HG02798 (cell line): ENCODE results near the gene CRTC1.

ENCODE experiments used
- ATAC-seq: cut with Tn5 transposase; IDR thresholded peaks from one replicate; pipeline ENCODE4 v1.9.1; 2021; ENCODE audit warnings: mild to moderate bottlenecking; ENCODE audit not compliant: unreplicated experiment, poor library complexity

CRTC1 gene

DNA sequence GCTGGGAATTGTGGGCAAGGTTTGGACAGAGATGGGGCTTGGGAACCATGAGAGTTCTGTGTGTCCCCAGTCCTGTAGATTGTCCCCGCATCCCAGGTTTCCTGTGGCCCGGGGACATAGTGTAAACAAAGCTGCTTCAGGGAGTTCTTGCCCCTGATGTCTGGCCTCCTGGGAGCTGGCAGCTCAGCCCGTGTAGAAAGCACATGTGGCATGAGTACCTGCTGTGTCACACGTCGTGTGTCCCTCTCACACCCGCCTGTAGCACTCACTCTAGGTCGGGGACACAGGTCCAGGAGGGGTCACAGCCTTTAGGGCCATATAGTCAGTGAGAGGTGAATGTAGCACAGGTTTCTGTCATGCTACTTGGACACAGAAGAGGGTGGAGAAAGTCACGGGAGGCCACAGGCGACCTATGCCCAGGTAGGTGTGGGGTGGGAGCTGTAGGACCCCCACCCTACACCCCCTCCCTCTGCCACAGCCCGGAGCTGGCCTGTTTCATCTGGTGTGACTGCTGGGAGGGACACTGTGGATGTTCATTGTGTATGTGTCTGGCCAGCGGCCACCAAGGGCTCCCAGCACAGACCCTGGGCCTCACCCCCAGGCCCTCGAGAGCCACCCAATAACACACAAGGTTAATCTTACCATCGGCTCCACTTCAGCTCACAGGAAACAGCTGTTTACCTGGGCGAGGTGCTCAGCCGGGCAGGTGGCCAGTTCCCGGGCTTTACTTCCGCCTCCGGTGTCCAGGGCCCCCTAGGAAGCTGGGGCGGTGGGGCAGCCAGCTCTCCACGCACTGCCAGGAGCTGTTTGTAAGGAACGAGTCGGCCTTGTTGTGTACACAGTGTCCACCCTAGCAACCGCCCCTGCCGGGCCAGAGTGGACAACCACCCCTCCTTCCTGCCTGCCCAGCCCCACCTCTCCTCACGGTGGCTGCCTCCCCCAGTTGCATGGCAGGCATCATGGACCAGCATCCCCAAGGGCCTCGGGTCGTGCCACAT, 57.9 kb downstream of the CRTC1 start:
- no peak for ATAC-seq

DNA sequence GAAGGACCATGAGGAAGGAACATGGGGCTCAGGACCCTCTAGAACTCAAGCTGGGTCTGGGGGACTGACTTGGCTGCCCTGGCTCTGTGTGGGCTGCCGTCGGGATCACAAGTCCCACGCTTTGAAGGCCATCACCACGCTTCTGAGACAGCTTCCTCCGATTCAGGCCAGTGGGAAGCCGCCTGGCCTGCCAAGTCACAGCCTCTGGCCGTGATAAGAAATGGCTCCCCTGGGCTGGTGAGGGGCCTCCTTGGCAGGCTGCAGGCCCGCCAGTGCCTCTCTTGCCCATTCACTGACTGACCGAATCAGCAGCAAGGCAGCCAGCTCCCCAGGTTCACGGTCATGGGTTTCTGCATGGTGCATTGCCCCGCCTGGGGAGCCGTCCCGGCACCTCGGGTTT, 58.8 kb downstream of the CRTC1 start:
- no peak for ATAC-seq

DNA sequence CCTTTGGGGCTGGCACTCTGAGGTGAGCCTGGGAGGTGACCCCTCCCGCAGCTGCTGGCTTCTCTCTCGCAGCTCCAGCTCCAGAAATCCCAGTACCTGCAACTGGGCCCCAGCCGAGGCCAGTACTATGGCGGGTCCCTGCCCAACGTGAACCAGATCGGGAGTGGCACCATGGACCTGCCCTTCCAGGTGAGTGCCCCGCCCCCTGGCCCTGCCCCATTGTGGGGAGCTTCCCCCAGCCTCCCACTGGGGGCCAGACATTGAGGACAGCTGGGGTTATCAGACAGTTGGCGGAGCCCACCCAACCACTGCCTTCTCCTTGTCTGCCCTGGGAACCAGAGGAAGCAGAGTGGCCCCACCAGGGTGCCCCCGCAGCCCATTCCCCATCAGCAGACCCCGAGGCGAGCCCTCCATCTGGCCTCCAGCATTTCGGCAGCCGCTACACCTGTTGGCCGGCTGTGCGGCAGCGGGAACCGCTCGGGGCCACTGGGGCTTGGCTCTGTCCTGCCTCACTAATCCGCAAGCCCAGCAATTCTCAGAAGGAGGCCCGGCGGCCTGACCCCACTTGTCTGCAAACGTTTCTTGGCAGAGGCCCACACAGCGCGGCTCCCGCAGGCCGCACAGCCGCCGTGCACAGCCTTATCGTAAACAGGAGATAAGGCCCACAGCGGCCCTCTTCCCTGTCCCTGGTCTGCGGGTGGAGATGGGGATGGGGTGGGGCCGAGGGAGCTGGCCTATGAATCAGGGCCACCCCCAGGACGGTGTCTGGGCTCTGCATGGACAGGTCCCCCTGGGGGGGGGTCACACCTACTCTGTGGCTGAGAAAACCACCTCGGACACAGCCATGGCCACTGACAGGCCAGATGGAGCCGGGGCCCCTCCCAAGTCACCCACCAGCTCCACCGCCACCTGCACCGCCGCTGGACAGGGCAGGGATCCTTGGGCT, 59.6 kb downstream of the CRTC1 start:
- ATAC-seq = no peak

DNA sequence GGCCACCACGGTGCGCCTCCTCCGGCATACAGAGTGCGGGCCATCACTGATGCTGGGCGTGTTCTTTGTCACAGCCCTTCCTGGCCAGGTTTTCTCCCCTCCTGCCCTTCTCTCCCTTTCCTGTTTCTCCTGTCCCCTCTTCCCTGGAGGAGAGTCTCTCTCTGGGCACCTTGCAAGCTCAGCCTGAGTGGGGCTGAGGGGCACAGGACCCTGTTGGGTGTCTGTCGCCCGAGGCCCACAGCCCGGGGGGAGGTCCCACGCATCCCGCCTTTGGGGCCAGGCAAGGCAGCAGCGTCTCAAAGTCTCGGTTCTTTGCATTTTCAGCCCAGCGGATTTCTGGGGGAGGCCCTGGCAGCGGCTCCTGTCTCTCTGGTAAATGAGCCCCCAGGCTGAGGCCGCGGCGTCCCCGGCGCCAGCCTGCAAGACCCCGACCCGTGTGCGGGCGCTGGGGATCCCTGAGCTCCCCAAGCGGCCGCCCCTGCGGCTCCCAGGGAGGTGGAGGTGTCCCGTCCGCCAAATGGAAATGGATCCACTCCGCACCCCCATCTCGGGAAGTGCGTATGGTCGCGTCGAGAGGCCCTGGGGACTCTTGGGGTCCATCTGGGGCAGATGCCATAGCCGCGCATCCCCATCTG, 60.4 kb downstream of the CRTC1 start:
- ATAC-seq = no peak

DNA sequence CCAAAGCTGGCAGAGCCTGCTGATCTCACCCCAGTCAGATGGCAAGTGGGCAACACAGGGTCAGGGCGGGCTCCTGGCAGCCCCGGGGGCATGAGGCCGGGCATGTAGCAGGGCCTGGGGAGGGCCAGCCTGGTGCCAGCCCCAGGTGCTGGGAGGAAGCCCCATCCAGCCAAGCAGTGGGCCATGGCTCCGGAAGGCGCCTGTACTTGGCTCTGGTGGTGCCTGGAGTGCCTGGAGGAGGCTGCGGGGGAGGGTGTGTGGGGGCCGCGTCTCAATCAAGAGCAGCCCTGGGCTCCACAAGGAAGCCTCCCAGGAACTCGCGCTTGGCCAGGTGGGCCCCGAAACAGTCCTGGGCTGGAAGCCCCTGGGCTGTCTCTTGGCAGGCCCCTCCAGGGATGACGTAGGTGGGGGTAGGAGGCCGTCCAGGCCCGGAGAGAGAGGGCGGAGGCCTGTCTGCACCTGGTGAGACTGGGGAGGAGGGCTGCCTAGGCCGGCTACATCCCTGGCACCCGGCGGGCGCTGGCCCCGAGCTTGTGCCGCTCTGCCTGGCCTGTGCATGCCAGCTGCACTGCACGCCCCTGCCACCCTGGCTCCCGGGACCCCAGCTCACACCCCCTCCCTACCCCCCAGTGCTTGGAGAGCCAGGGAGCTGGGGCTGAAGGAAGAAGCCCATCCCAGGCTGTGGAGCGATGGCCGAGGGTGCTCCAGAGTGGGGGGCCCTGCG, 61.7 kb downstream of the CRTC1 start:
- no peak for ATAC-seq

DNA sequence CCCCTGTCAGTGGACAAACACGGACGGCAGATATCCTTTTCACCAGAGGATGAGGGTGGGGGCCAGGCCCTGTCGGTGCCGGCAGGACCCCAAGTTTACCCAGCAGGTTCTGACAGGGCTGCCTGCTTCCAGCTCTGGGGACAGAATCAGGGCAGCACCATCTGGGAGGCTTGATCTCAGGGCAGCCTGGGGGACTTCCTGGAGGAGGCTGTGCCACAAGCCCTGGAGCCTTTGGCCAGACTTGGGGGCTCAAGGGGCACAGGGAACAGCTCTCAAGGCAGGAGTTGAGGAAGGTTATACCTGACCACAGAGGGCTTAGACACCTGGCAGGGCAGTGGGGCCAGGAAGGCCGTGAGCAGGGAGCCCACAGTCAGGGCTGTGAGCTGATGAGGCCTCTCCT, 62.5 kb downstream of the CRTC1 start:
- ATAC-seq = no peak

DNA sequence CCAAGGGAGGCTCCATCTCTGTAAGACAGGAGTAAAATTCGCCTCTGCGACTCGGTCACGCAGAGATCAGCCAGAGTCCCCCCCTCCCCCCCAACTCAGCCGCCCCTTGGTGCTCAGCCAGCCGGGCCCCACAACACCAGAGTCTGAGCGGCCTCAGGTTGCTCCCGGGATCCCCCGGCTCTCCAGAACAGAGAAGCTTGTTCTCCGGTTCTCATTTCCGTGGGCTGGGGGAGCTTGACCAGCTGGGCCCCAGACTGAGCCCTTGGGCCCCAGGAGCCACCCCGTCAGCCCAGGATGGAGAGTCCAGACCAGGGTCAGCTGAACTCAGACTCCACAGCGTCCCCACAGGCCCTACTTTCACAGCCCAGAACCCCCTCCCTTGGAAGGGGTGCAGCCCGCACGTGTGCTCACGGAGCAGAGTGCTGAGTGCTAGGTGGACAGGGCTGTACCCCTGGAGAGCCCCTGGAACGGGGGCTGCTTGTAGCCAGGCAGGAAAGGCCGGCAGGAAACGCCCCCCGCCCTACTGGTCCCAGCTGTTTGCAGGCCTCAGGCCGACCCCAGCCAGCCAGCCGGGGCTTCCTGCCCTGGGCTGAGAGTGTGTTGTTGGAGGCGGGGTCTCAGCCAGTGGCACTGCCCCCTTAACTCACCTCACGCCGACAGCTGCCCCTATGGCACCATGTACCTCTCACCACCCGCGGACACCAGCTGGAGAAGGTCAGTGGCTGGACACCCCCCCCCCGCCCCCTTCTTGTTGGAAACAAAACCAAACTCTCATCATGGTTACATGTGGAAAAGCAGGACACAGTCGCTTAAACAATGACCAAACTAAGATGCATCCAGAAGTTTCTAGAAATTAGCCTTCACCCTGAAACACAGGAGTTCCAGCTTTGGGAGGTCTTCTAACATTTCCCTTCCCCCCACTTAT, 63.2 kb downstream of the CRTC1 start:
- no peak for ATAC-seq

DNA sequence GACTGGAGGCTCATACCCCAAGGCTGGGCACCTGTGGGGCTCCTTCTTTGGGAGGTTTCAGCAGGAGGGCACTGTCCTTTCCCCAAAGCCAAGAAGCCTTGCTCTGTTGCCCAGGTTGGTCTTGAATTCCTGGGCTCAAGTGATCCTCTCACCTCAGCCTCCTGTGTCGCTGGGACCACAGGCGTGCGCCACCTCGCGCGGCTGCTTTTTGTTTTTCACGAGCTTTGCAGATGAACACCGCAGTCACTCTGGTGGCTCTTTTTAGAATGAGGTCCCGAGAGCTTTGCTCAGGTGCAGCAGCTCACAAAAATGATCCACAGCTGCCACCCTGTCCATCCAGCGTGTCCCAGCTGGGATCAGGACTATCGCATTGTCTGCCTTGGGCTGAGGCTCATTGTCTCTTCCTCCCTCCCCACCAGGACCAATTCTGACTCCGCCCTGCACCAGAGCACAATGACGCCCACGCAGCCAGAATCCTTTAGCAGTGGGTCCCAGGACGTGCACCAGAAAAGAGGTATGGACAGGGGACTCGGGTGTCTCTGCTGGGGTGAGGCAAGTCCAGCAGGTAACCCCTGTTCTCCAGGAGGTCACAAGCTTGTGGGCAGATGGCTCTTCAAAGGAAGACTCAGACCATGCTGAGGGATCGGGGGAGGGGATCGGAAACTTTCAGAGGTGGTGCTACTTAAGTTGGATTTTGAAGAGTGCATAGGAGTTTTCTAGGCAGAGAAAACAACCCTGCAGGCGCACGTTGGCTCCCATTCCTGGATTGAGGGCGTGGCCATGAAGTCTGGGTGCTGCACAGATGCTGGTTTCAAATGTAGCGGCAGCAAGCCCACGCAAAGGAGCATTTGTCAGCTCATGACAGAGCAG, 66.1 kb downstream of the CRTC1 start:
- no peak for ATAC-seq

DNA sequence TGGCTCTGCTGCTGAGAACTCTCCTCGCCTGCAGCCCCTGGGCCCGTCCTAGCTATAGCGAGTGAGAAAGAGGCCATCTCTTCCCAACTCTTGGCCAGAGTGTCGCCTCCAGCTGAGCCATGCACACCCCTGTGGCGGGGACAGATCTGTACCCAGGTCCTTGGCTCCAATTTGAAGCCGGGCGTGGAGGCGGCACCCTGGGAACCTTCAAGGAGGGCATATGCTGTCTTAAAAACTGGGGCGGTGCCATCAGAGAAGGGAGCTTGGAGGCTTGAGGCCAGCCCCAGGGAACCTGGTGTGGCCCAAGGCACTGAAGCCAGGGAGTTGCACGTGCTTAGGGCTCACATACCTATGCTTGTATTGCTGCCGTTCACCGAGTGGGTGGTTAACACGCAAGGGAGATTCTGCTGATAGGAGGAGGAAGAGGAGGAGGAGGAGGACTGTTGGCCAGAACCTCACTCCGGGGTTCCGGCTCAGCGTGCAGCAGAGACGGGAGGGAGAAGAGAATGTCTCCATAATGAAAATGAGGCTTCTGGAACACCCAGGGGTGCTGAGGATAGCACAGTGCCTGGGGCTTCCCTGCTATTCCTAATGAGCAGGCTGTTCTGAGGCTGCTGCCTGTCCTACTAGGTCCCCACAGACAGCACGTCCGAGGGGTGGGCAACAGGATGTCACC, 67.0 kb downstream of the CRTC1 start:
- no peak for ATAC-seq

DNA sequence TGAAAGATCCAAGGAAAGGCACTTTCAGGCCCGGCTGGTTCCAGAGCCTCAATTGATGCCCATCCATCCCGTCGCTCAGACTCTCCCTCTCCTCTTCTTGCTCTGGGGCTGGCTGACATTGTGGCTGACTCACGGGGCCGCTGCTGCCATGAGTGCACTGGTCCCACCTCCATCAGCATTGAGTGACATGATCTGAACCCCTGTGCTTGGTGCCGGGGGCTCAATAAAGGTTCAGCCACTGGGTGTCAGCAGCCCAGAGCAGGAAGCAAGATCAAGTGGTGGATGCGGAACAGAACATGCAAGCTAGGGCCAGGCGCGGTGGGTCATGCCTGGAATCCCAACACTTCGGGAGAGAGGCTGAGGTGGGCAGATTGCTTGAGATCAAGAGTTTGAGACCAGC, 68.1 kb downstream of the CRTC1 start:
- ATAC-seq = no peak

DNA sequence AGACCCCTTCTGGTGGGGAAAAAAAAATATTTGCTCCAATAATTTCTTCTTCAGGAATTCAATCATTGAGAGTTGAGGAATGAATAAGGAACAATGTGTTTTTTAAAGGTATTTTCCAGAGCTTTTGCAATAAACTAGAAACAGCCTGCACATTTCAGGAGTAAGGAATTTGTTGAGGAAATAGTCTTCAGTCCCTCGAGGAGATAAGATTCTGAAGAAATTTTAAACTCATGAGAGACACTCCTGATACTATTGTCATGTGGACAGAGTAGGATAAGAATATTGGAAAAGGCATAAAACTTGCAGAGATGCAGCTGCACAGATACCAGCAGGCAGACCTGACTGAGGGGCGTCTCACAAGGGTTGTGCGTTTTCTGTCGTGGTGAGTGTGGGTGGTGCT, 71.0 kb downstream of the CRTC1 start:
- no peak for ATAC-seq

DNA sequence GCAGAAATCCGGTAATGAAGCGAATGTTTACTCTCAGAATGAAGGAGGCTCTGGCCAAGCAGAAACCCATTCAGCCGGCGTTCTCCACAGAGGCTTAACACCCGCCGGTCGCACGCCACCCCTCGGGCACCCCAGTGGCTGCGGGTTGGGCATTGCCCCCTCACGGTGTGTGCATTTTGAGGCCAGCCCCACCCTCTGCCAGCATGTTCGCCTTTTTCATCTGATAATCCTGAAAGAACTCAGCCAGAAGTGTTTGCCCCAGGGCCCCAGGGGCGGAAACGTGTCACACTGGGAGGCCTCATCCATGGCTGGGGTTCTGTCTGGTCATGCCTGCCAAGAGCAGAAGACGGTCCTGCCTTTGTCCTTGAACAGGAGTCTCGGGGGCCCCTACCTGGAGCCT, 73.4 kb downstream of the CRTC1 start:
- no peak for ATAC-seq

DNA sequence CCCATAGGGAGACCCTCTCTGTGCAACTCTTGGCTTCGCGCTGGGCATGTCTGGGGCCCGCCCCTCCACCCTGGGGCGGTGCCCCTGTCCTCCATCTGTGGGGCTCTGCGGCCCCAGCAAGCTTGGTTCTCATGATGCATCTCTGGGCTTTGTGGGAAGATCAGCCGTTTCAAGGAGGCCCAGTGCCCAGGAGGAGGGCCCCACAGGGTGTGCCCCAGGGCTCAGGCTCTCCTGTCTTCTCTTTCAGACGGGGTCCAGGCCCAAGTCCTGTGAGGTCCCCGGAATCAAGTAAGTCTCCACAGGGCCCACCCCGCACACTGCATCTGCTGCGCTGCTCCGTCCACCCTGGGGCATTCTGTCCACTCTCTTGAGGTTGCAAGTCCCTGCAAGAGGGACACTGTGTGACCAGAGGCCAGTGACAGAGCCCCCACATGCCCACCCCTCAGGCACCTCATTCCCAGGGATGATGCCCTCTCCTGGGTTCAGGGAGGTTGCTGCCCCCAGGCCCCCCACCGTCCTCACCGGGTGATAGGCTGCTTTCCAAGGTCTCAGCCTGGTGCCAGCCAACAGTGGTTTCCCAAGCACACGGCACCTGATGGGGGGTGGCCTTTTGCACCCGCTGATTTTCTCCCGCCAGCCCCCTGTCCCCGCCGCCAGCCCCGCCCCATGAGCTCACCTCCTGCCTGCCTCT, 76.0 kb downstream of the CRTC1 start:
- ATAC-seq = no peak

DNA sequence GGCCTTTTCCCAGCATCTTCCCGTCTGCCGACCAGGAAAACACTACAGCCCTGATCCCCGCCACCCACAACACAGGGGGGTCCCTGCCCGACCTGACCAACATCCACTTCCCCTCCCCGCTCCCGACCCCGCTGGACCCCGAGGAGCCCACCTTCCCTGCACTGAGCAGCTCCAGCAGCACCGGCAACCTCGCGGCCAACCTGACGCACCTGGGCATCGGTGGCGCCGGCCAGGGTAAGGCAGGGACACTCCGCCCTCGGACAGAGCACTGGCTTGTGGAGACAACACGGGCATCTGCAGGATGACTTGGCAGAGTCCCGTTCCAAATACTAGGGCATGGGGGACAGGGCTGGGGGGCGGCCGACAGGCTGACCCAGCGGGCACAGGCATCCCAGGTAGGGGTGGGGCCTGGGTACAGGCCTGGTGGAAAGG, 76.5 kb downstream of the CRTC1 start:
- no peak for ATAC-seq

DNA sequence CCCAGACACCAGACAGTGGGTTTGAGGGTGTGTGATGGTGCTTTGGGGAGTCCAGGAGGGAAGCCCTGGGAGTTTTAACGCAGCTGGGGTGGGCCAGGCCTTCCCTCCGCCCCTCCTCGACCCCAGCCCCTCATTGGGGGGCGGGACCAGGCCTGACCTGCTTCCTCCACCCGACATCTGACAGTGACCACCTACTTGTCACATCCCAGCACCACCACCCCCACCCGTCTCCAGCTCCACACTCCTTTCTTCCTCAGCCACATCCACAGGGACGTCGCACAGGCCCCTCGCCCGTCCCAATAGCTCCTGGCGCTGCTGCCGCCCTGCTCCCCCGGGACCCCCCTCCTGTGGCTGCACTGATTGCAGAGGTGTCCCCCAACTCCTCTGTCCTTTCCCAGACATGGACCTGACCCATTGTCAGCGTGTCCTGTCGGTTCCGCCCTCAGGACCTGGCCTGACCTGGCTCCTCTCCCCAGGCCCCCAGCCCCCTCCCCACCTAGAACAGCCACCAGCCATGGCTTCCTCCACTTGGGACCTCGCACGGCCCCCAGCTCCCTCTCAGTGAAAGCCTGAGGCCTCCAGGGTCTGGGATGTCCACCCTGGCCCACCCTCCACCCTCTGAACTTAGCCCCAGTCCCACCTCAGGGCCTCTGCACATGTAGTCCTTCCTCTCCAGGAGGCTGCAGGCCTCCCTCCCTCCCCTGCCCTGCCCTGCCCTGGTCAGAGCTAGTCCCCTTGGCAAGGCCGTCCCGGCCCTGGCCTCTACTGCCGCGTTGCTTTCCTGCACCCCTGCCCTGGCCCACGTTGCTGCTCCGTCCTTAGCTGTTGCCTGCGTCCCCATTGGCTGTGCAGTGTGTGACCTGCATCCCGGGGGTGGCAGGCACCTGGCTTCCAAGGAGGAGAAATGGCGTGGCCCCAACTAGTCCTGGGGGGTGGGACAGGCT, 77.2 kb downstream of the CRTC1 start:
- no peak for ATAC-seq
